Measurements from ENCODE around the gene RARRES1. TPM values are rescaled to one million over a fixed set of nuclear protein-coding genes. Genes with fewer than 3 reads are reported as not detected.

RARRES1 gene
- total RNA-seq, 1 donor from 2014 or later, result 8.4 TPM

DNA sequence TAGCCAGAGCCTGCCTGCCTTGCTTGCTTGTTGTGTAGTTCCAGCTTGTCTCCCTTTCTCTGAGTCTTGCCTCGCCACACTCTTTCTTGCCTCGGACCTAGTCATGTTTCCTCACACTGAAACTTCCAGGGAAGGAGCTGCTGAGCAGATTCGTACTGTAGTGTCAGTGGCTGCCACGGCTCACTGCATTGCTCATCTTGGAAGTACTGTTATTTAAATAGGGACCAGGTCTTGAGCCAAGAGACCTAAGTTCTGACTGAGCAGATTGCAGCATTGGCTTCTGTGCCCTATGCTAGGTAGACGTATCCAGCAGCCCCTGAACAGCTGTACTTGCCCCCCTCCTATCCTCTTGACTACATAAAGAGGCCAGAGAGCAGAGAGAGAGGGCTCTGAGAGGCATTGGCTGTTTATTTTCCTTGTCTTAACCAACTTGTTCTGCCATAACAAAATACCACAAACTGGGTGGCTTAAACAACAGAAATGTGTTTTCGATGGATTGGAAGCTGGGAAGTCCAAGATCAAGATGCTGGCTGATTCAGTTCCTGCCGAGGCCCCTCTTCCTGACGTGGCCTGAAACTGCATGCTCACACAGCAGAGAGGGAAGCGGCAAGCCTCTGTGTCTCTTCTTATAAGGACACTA lies 5.8 kb upstream of the RARRES1 start:
- Histone ChIP-seq H3K4me3 (no peak overlapping the region), H3K9me3 (replicated peaks) (peaks cover 15% of the 10 kb centered on the region), H3K4me1 (no peaks in the 10 kb centered on the region), H3K27me3 (ENCODE audit: low read depth) (no peaks in the 10 kb centered on the region), H3K27ac (replicated peaks) (no peak overlapping the region), H3K36me3 (peaks cover 12% of the 10 kb centered on the region)
- intact Hi-C loops (cut with micrococcal nuclease), result no loop called here
- TF ChIP-seq, protein P1, sequence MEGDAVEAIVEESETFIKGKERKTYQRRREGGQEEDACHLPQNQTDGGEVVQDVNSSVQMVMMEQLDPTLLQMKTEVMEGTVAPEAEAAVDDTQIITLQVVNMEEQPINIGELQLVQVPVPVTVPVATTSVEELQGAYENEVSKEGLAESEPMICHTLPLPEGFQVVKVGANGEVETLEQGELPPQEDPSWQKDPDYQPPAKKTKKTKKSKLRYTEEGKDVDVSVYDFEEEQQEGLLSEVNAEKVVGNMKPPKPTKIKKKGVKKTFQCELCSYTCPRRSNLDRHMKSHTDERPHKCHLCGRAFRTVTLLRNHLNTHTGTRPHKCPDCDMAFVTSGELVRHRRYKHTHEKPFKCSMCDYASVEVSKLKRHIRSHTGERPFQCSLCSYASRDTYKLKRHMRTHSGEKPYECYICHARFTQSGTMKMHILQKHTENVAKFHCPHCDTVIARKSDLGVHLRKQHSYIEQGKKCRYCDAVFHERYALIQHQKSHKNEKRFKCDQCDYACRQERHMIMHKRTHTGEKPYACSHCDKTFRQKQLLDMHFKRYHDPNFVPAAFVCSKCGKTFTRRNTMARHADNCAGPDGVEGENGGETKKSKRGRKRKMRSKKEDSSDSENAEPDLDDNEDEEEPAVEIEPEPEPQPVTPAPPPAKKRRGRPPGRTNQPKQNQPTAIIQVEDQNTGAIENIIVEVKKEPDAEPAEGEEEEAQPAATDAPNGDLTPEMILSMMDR (IDR thresholded peaks at IDR 0.05; ENCODE audit: borderline replicate concordance), result no peak
- no peak for DNase-seq

DNA sequence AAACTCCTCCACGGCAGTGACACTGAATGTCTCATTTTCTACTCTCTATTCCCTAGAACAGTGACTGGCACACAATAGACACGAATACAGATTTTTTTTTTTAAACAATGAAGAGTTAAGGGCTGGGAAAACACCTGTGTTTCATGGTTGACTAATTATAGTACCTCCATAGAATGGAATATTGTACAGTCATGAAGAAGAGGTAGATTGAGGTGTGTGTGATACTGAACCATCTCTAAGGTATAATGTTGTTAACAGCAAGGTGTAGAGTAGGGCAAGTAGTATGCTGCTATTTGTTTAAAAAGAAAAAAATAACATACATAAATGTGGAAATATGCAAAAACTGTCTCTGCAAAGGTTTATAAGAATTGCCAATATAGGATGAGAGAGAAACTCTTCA lies 5.2 kb upstream of the RARRES1 start:
- H3K27ac ChIP-seq (replicated peaks), result no peak overlapping the region
- H3K4me3 ChIP-seq, result no peak overlapping the region
- intact Hi-C loops (cut with micrococcal nuclease), result no loop called here

DNA sequence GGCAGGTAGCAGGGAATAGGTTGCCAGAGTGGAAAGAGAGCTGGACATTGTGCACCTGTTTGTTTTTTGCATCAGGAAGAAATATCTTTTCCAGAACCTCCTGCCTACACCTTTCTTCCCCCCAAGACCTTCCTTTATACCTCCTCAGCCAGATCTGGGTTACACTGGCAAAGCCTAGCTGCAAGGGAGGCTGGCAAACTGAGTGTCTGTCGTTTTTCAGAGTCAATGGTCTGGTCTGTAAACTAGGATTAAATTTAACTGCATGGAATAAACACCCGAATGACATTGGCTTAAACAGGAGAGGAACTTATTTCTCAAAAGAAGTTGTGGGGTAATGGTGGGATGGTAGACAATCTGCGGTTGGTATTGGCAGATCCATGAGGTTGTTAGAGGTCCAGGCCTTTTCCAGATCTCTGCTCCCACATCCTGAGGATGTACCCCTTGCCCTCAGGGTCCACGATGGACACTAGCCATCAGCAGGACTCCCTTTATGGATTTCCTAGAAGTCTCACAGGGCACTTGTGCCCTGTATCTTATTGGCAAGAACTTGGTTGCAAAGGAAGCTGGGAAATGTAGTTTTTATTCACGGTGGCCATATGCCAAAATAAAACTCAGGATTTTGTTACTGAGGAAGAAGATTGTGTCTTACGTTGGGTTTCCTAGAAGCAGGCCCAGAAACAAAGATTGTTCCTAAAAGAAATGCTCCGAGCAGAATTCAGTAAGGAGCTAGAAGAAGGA lies 3.2 kb upstream of the RARRES1 start:
- intact Hi-C loops (cut with micrococcal nuclease), result no loop called here
- peaks cover 15% of the 10 kb centered on the region for H3K9me3 ChIP-seq (replicated peaks)
- TF ChIP-seq, protein P1 (IDR thresholded peaks at IDR 0.05; ENCODE audit: borderline replicate concordance), result no peak
- DNase-seq, result no peak
- peaks cover 12% of the 10 kb centered on the region for H3K36me3 ChIP-seq
- no peaks in the 10 kb centered on the region for H3K27me3 ChIP-seq (ENCODE audit: low read depth)
- H3K4me1 ChIP-seq, result peaks cover 18% of the 10 kb centered on the region
- H3K27ac ChIP-seq (replicated peaks), result no peak overlapping the region
- H3K4me3 ChIP-seq, result no peak overlapping the region

More for the DNA sequence above, 5.2 kb upstream of the RARRES1 start:
- TF ChIP-seq, protein P1 (IDR thresholded peaks at IDR 0.05; ENCODE audit: borderline replicate concordance), result no peak
- H3K4me1 ChIP-seq, result peaks cover 4% of the 10 kb centered on the region
- H3K9me3 ChIP-seq (replicated peaks), result peaks cover 15% of the 10 kb centered on the region
- DNase-seq, result no peak
- no peaks in the 10 kb centered on the region for H3K27me3 ChIP-seq (ENCODE audit: low read depth)
- peaks cover 12% of the 10 kb centered on the region for H3K36me3 ChIP-seq

DNA sequence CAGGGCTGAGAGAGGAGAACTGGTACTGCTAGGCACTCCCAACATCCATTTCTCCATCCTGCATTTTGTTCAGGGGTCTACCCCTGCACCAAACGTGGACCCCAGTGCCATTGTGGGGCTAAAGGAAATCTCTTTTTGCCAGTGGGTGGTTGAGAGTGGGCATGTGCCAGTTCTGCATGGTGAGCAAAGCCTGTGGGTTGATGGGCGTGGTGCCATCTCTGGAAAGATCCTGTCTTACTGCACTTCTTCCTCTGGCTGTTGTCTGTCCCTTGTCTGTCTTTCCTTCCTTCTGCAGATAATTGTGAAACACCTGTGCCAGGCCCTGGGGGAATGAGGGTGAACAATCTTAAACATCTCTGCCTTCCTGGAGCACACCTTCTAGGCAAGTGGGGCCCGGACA lies 1.4 kb upstream of the RARRES1 start:
- no peak for DNase-seq
- Histone ChIP-seq H3K4me3 (no peak overlapping the region), H3K27ac (replicated peaks) (peak overlapping the region; percentile 74), H3K27me3 (ENCODE audit: low read depth) (no peaks in the 10 kb centered on the region), H3K36me3 (peaks cover 9% of the 10 kb centered on the region), H3K4me1 (peaks cover 18% of the 10 kb centered on the region), H3K9me3 (replicated peaks) (peaks cover 15% of the 10 kb centered on the region)
- intact Hi-C loops (cut with micrococcal nuclease), result no loop called here
- TF ChIP-seq, protein P1 (IDR thresholded peaks at IDR 0.05; ENCODE audit: borderline replicate concordance), result no peak

DNA sequence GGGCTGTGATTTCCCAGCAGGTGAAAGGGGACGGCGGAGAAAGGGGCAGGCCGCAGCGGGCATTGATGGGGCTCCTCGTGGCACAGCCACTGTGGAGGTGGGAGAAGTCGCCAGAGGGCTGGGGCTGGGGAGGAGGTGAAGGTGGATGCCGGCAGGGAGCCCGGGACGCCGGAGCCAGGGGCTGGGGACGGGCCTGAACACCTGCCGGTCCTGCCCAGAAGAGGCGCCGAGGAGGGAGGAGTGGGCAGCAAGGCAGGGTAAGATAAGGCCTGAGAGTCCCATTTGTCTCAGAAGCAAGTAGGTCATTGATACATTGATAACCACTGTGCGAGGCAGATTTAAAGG lies 571 bp upstream of the RARRES1 start:
- TF ChIP-seq, protein P1 (IDR thresholded peaks at IDR 0.05; ENCODE audit: borderline replicate concordance), result no peak
- intact Hi-C loops (cut with micrococcal nuclease), result no loop called here
- peaks cover 23% of the 10 kb centered on the region for H3K4me1 ChIP-seq
- H3K27ac ChIP-seq (replicated peaks), result peak overlapping the region; percentile 74
- H3K9me3 ChIP-seq (replicated peaks), result peaks cover 15% of the 10 kb centered on the region
- H3K36me3 ChIP-seq, result peaks cover 8% of the 10 kb centered on the region
- DNase-seq, result no peak
- H3K27me3 ChIP-seq (ENCODE audit: low read depth), result no peaks in the 10 kb centered on the region
- peak overlapping the region; percentile 77 for H3K4me3 ChIP-seq

All from left ventricle myocardium inferior (tissue), 1 donor.